ENCODE data around the gene ASIC3. TPM values are rescaled to one million over a fixed set of nuclear protein-coding genes. Genes with fewer than 3 reads are reported as not detected.
A peak's percentile ranks its signal among the peaks of the same experiment; 100 is the strongest.

ASIC3 gene
- total RNA-seq, 2 donors from 2014 or later: 1.7 to 11.0 TPM

DNA sequence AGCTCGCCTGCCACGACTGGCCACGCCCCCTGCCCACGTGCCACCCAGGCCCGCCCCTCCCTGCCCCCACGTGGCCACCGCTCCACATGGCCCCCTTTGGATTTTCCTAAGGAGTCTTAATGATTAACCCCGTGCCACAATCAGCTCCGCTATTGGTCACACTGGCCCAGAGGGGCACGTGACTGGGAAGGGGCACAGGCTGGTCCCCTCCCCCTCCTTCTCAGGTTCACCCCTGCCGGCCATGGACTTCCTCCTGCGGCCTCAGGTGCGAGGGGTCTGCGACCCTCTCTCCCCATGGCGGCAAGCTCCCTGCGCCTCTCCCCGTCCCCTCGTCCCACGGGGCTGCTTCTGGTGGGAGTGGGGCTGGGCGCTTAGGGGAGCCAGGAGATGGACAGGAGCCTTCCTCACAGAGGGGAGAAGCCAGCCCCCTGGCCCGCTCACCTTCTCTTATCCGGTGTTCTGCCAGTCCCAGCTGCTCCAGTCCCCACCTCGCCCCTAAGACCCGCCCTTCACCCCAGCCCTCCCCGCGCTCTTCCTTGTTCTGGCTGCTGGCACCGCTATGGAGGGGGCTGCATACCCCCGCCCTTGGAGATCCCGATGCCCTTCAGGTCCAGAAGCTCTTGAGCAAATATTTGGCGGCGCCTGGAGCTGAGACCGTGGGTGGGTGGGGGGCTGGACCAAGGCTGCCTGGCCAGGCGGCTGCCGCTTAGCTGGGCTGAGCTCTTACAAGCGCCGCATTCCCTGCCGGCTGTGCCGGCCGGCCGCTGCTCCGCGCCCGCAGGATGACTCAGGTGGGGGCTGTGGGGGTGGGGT, 14.3 kb downstream of the ASIC3 start:
- H3K36me3 ChIP-seq: peaks cover 13 to 16% of the 10 kb centered on the region in 2 donors
- TF ChIP-seq, protein P1, sequence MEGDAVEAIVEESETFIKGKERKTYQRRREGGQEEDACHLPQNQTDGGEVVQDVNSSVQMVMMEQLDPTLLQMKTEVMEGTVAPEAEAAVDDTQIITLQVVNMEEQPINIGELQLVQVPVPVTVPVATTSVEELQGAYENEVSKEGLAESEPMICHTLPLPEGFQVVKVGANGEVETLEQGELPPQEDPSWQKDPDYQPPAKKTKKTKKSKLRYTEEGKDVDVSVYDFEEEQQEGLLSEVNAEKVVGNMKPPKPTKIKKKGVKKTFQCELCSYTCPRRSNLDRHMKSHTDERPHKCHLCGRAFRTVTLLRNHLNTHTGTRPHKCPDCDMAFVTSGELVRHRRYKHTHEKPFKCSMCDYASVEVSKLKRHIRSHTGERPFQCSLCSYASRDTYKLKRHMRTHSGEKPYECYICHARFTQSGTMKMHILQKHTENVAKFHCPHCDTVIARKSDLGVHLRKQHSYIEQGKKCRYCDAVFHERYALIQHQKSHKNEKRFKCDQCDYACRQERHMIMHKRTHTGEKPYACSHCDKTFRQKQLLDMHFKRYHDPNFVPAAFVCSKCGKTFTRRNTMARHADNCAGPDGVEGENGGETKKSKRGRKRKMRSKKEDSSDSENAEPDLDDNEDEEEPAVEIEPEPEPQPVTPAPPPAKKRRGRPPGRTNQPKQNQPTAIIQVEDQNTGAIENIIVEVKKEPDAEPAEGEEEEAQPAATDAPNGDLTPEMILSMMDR (IDR thresholded peaks at IDR 0.05): no peak
- TF ChIP-seq POLR2AphosphoS5 (IDR thresholded peaks at IDR 0.05): no peak
- no peak for TF ChIP-seq POLR2A (IDR thresholded peaks at IDR 0.05)
- no peak overlapping the region for H3K4me3 ChIP-seq
- no peaks in the 10 kb centered on the region for H3K27me3 ChIP-seq (replicated peaks; ENCODE audit: insufficient read depth)
- peak overlapping the region in 1 of 2 donors; percentile 22 for H3K27ac ChIP-seq
- no peak for DNase-seq (ENCODE audit: low spot score)
- intact Hi-C loops (cut with DNase I): loop anchor here (5.0 kb wide), 1 partner anchor 50 kb away; no protein-coding TSS in a partner anchor
- no peaks in the 10 kb centered on the region for H3K9me3 ChIP-seq
- 39% methylated on average over 43 of the region's 43 CpGs for WGBS
- H3K4me1 ChIP-seq (replicated peaks): peaks cover 21% of the 10 kb centered on the region

GRCh38 chr7:151063212-151063561, 14.9 kb downstream of the ASIC3 start:
- DNase-seq (ENCODE audit: low spot score): no peak
- no peaks in the 10 kb centered on the region for H3K9me3 ChIP-seq
- H3K4me1 ChIP-seq (replicated peaks): peaks cover 21% of the 10 kb centered on the region
- no peaks in the 10 kb centered on the region for H3K27me3 ChIP-seq (replicated peaks; ENCODE audit: insufficient read depth)
- 32% methylated on average over 9 of the region's 11 CpGs for WGBS
- H3K27ac ChIP-seq: peak overlapping the region in 1 of 2 donors; percentile 1
- H3K36me3 ChIP-seq: peaks cover 13 to 18% of the 10 kb centered on the region in 2 donors
- TF ChIP-seq, protein P1 (IDR thresholded peaks at IDR 0.05): no peak
- no peak for TF ChIP-seq POLR2AphosphoS5 (IDR thresholded peaks at IDR 0.05)
- no peak for TF ChIP-seq POLR2A (IDR thresholded peaks at IDR 0.05)
- intact Hi-C loops (cut with DNase I): loop anchor here (5.0 kb wide), 1 partner anchor 49 kb away; no protein-coding TSS in a partner anchor
- H3K4me3 ChIP-seq: no peak overlapping the region

DNA sequence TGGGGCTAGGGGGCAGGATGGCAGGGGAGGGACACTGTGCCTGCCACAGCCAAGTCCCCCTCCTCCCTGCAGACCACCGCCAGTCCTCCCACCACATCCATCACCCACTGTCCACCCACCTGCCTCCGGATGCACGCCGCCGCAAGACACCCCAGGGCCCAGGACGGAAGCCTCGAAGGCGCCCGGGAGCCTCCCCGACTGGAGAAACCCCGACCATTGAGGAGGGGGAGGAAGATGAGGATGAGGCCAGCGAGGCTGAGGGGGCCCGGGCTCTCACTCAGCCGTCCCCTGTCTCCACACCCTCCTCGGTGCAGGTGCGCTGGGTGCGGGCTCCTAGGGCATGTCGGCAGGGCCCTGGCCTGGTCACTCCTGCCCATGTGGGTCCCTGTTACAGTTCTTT, 16.1 kb downstream of the ASIC3 start:
- DNase-seq (ENCODE audit: low spot score): no peak
- peaks cover 13 to 19% of the 10 kb centered on the region in 2 donors for H3K36me3 ChIP-seq
- intact Hi-C loops (cut with DNase I): loop anchor here (5.0 kb wide), 1 partner anchor 48 kb away; no protein-coding TSS in a partner anchor

GRCh38 chr7:151064993-151065392, 16.7 kb downstream of the ASIC3 start:
- Histone ChIP-seq H3K4me3 (no peak overlapping the region), H3K27me3 (replicated peaks; ENCODE audit: insufficient read depth) (no peaks in the 10 kb centered on the region), H3K4me1 (replicated peaks) (peaks cover 13% of the 10 kb centered on the region), H3K36me3 (peaks cover 14 to 25% of the 10 kb centered on the region in 2 donors), H3K27ac (no peak overlapping the region), H3K9me3 (no peaks in the 10 kb centered on the region)
- no peak for DNase-seq (ENCODE audit: low spot score)
- TF ChIP-seq POLR2A (IDR thresholded peaks at IDR 0.05) (no peak), POLR2AphosphoS5 (IDR thresholded peaks at IDR 0.05) (no peak)
- TF ChIP-seq, protein P1 (IDR thresholded peaks at IDR 0.05): no peak
- 87% methylated on average over 6 of the region's 6 CpGs for WGBS
- intact Hi-C loops (cut with DNase I): loop anchor here (5.0 kb wide), 1 partner anchor 47 kb away; no protein-coding TSS in a partner anchor

More for the DNA sequence above, 16.1 kb downstream of the ASIC3 start:
- H3K27me3 ChIP-seq (replicated peaks; ENCODE audit: insufficient read depth): no peaks in the 10 kb centered on the region
- H3K27ac ChIP-seq: no peak overlapping the region
- no peak overlapping the region for H3K4me3 ChIP-seq
- WGBS: 86% methylated on average over 8 of the region's 18 CpGs
- no peaks in the 10 kb centered on the region for H3K9me3 ChIP-seq
- H3K4me1 ChIP-seq (replicated peaks): peaks cover 13% of the 10 kb centered on the region
- TF ChIP-seq, protein P1 (IDR thresholded peaks at IDR 0.05): no peak
- no peak for TF ChIP-seq POLR2AphosphoS5 (IDR thresholded peaks at IDR 0.05)
- TF ChIP-seq POLR2A (IDR thresholded peaks at IDR 0.05): no peak

Measured in prostate gland (tissue), 2 donors.